Activated CD8-positive, alpha-beta memory T cell treated with anti-CD3 and anti-CD28 coated beads for 4 hours (primary cell): ENCODE data around the gene ZNRF4.

Experiments
- DNase-seq, 2 donors: peaks; one replicate each; pipeline ENCODE4 v3.0.0-alpha.2; 2020; ENCODE audit warnings: low read depth in 2 of 2

The ZNRF4 gene

GRCh38 chr19:5504114-5504513 is 48.9 kb downstream of the ZNRF4 start:
- DNase-seq: no peak
